ENCODE measurements around the gene ZNF616. TPM values are rescaled to one million over a fixed set of nuclear protein-coding genes. Genes with fewer than 3 reads are reported as not detected.

ZNF616 gene
- total RNA-seq, 1 experiment from 2014 or later, result 20.2 TPM

Other genes starting within 250 kb of the ZNF616 start
- gene ZNF649, start 234.9 kb downstream of the ZNF616 start, total RNA-seq (2014; rRNA removed; shearing (Covaris generic); ENCODE audit: low replicate concordance), result not detected in 2 replicates
- 0.78 and 4.4 TPM in 2 replicates for gene ZNF613, start 212.5 kb downstream of the ZNF616 start, total RNA-seq (2014; rRNA removed; shearing (Covaris generic); ENCODE audit: low replicate concordance)
- 3.0 and 6.7 TPM in 2 replicates for gene ZNF350, start 153.1 kb downstream of the ZNF616 start, total RNA-seq (2014; rRNA removed; shearing (Covaris generic); ENCODE audit: low replicate concordance)
- gene ZNF615, start 131.7 kb downstream of the ZNF616 start, total RNA-seq (2014; rRNA removed; shearing (Covaris generic); ENCODE audit: low replicate concordance), result 1.3 and 5.2 TPM in 2 replicates
- 6.6 and 8.7 TPM in 2 replicates for gene ZNF614, start 111.6 kb downstream of the ZNF616 start, total RNA-seq (2014; rRNA removed; shearing (Covaris generic); ENCODE audit: low replicate concordance)
- gene ZNF432, start 91.1 kb downstream of the ZNF616 start, total RNA-seq (2014; rRNA removed; shearing (Covaris generic); ENCODE audit: low replicate concordance), result 3.4 and 4.2 TPM in 2 replicates
- 9.9 and 10.4 TPM in 2 replicates for gene ZNF841, start 44.2 kb downstream of the ZNF616 start, total RNA-seq (2014; rRNA removed; shearing (Covaris generic); ENCODE audit: low replicate concordance)
- 0.06 and 1.1 TPM in 2 replicates for gene ZNF836, start 31.7 kb upstream of the ZNF616 start, total RNA-seq (2014; rRNA removed; shearing (Covaris generic); ENCODE audit: low replicate concordance)
- gene PPP2R1A, start 50.1 kb upstream of the ZNF616 start, total RNA-seq (2014; rRNA removed; shearing (Covaris generic); ENCODE audit: low replicate concordance), result 236 and 278 TPM in 2 replicates
- 11.9 and 37.7 TPM in 2 replicates for gene ZNF766, start 129.6 kb upstream of the ZNF616 start, total RNA-seq (2014; rRNA removed; shearing (Covaris generic); ENCODE audit: low replicate concordance)
- 4.5 and 7.4 TPM in 2 replicates for gene ZNF480, start 157.2 kb upstream of the ZNF616 start, total RNA-seq (2014; rRNA removed; shearing (Covaris generic); ENCODE audit: low replicate concordance)
- gene ZNF610, start 196.3 kb upstream of the ZNF616 start, total RNA-seq (2014; rRNA removed; shearing (Covaris generic); ENCODE audit: low replicate concordance), result 1.2 and 2.2 TPM in 2 replicates
- 1.4 and 3.9 TPM in 2 replicates for gene ZNF880, start 230.0 kb upstream of the ZNF616 start, total RNA-seq (2014; rRNA removed; shearing (Covaris generic); ENCODE audit: low replicate concordance)